SK-N-MC (cell line): ENCODE measurements around the gene C16orf87.
"Not testable (repeated sequence)": the region's sequence is repeated elsewhere in the genome, so short reads cannot be mapped to it uniquely, and the experiment has no call there.

Experiments
- DNase-seq: peaks from one replicate; pipeline ENCODE4 v3.0.0-alpha.2; 2011; ENCODE audit warnings: low read depth, low spot score
- H3K27ac ChIP-seq: fragments of 200-600 bp; sonication (generic); 2 replicates; pipeline ENCODE4 v1.5.1; 2016; ENCODE audit warnings: mixed run types
- H3K36me3 ChIP-seq: fragments of 200-600 bp; sonication (generic); 2 replicates; pipeline ENCODE4 v1.6.1; 2017; ENCODE audit warnings: antibody characterized with exemption, low read length, mixed read lengths; ENCODE audit not compliant: insufficient read depth
- H3K4me3 ChIP-seq: fragments of 200-600 bp; sonication (generic); 2 replicates; pipeline ENCODE4 v1.5.1; 2016
- H3K9ac ChIP-seq: fragments of 200-600 bp; sonication (generic); 2 replicates; pipeline ENCODE4 v1.8.0; 2017; ENCODE audit warnings: mixed run types, mixed read lengths; ENCODE audit not compliant: insufficient read length
- H3K9me3 ChIP-seq: fragments of 200-600 bp; sonication (generic); 2 replicates; pipeline ENCODE4 v1.6.1; 2017; ENCODE audit warnings: low read depth, mild to moderate bottlenecking, antibody characterized with exemption, low read length, moderate library complexity, mixed read lengths
- EZH2 ChIP-seq: fragments of 200-600 bp; sonication (generic); IDR thresholded peaks from one replicate; pipeline ENCODE4 v1.6.1; 2017; ENCODE audit warnings: antibody characterized with exemption
- FOXP2 ChIP-seq: optimal IDR thresholded peaks from 2 replicates; pipeline ENCODE3; 2011; ENCODE audit warnings: mild to moderate bottlenecking, moderate library complexity; ENCODE audit not compliant: insufficient read depth; ENCODE audit errors: extremely low read length, control extremely low read depth
- POLR2AphosphoS5 ChIP-seq: IDR thresholded peaks from 2 replicates; pipeline ENCODE4 v1.6.1; 2012; ENCODE audit warnings: mild to moderate bottlenecking, low read depth, low read length, borderline replicate concordance

Gene C16orf87

GRCh38 chr16:46830902-46831647 lies at the start of gene C16orf87:
TSS of gene C16orf87 (minus strand) at chr16:46831180. CDS start at chr16:46831149, 31 bp downstream.
- TF ChIP-seq POLR2AphosphoS5 (peak; percentile 24; the same call in 1 of the 2 replicates), EZH2 (no peak), FOXP2 (no peak)
- peak within 1 kb of the TSS; percentile 87 for H3K9ac ChIP-seq
- no peak for DNase-seq
- peak within 1 kb of the TSS; percentile 64; the same call in 1 of the 2 replicates for H3K27ac ChIP-seq
- no peaks in the 10 kb centered on the region for H3K9me3 ChIP-seq
- H3K36me3 ChIP-seq = no peaks in the 10 kb centered on the region
- peak within 1 kb of the TSS; percentile 85 for H3K4me3 ChIP-seq

GRCh38 chr16:46875243-46875642 lies 44.3 kb upstream of the C16orf87 start:
- H3K4me3 ChIP-seq = no peak overlapping the region
- TF ChIP-seq POLR2AphosphoS5 (no peak), FOXP2 (no peak), EZH2 (no peak)
- no peak overlapping the region for H3K27ac ChIP-seq
- no peaks in the 10 kb centered on the region for H3K9me3 ChIP-seq
- no peak for DNase-seq
- no peaks in the 10 kb centered on the region for H3K36me3 ChIP-seq
- H3K9ac ChIP-seq = no peak overlapping the region

GRCh38 chr16:46873201-46873600 lies 42.2 kb upstream of the C16orf87 start:
- no peak for DNase-seq
- TF ChIP-seq EZH2 (no peak), FOXP2 (no peak), POLR2AphosphoS5 (no peak)
- no peak overlapping the region for H3K27ac ChIP-seq

GRCh38 chr16:46871597-46871996 lies 40.6 kb upstream of the C16orf87 start:
- Histone ChIP-seq H3K9ac (no peak overlapping the region), H3K9me3 (no peaks in the 10 kb centered on the region), H3K27ac (no peak overlapping the region), H3K4me3 (no peak overlapping the region), H3K36me3 (no peaks in the 10 kb centered on the region)
- TF ChIP-seq POLR2AphosphoS5 (no peak), FOXP2 (no peak), EZH2 (no peak)
- DNase-seq = no peak

More at GRCh38 chr16:46873201-46873600, 42.2 kb upstream of the C16orf87 start:
- no peaks in the 10 kb centered on the region for H3K9me3 ChIP-seq
- no peaks in the 10 kb centered on the region for H3K36me3 ChIP-seq
- H3K4me3 ChIP-seq = no peak overlapping the region
- no peak overlapping the region for H3K9ac ChIP-seq

- not testable (repeated sequence) for H3K9ac ChIP-seq, H3K4me3 ChIP-seq, H3K27ac ChIP-seq, H3K36me3 ChIP-seq, H3K9me3 ChIP-seq, DNase-seq
Observed at GRCh38 chr16:46868891-46869290, 37.9 kb upstream of the C16orf87 start.

GRCh38 chr16:46867486-46867885 lies 36.5 kb upstream of the C16orf87 start:
- not testable (repeated sequence) for H3K9ac ChIP-seq, H3K9me3 ChIP-seq, H3K4me3 ChIP-seq, DNase-seq, H3K36me3 ChIP-seq, H3K27ac ChIP-seq

- Histone ChIP-seq H3K9me3 (no peaks in the 10 kb centered on the region), H3K36me3 (no peaks in the 10 kb centered on the region), H3K9ac (no peak overlapping the region), H3K27ac (no peak overlapping the region), H3K4me3 (no peak overlapping the region)
- DNase-seq = no peak
- TF ChIP-seq EZH2 = no peak
- TF ChIP-seq FOXP2 = no peak
- no peak for TF ChIP-seq POLR2AphosphoS5
Observed at GRCh38 chr16:46866286-46866685, 35.3 kb upstream of the C16orf87 start.

- Histone ChIP-seq H3K9ac (no peak overlapping the region), H3K9me3 (no peaks in the 10 kb centered on the region), H3K4me3 (no peak overlapping the region), H3K27ac (no peak overlapping the region), H3K36me3 (no peaks in the 10 kb centered on the region)
- DNase-seq = no peak
- TF ChIP-seq POLR2AphosphoS5 (no peak), EZH2 (no peak)
Observed at GRCh38 chr16:46862555-46863447, 31.8 kb upstream of the C16orf87 start.

- H3K36me3 ChIP-seq = no peaks in the 10 kb centered on the region
- H3K9ac ChIP-seq = no peak overlapping the region
- H3K27ac ChIP-seq = no peak overlapping the region
- no peak overlapping the region for H3K4me3 ChIP-seq
- no peak for TF ChIP-seq EZH2
- no peak for TF ChIP-seq POLR2AphosphoS5
- TF ChIP-seq FOXP2 = no peak
- H3K9me3 ChIP-seq = no peaks in the 10 kb centered on the region
- no peak for DNase-seq
Observed at GRCh38 chr16:46859719-46860152, 28.8 kb upstream of the C16orf87 start.
